HL-60/S4 treated with phorbol 12-myristate 13-acetate at 8.2 ng/mL for 4 days and 3 days (cell line): Measurements from ENCODE around the gene RAB3A.

Experiments
- in situ Hi-C: fragments of 300-500 bp; cut with MboI; formaldehyde crosslinking; loops from 2 replicates; pipeline ENCODE4 v1.15.0; 2022; ENCODE audit warnings: low sequenced_read_pairs

RAB3A gene

GRCh38 chr19:18224525-18225354 lies 20.9 kb upstream of the RAB3A start:
- in situ Hi-C loops: loop anchor here (25.0 kb wide), 1 partner anchor 113 kb away; the partner anchor contains the start of gene PGPEP1

DNA sequence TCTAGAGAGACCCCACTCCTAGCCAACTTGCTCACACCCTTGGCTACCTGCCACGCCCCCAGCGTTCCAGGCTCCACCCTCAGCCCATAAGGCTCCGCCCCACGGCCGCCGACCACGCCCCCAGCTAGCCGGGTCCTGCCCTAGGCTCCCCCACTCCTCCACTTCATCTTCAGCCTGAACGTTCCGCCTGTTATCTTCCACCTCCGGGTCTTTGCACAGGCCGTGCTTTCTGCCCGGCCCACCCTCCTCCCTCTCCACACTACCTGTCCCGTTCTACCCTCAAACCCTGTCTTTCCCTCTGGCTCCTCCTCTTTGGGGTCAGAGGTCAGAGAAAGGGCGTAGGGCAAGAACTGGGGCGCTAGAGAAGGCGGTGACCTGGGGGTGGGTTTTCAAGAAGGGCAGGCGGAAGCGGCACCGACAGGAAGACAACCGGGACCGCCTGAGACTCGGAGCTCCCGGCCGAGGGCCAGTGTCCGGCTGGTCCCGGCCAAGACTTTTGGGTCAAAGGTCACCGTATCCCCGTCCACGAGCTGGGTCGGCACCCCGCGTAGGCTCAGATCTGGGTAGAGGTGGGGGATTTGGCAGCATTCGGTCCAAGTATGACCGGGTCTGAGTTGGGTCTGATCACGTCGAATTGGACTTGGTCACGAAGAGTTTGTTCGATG lies 20.1 kb upstream of the RAB3A start:
- in situ Hi-C loops: loop anchor here (25.0 kb wide), 1 partner anchor 113 kb away; the partner anchor contains the start of gene PGPEP1

DNA sequence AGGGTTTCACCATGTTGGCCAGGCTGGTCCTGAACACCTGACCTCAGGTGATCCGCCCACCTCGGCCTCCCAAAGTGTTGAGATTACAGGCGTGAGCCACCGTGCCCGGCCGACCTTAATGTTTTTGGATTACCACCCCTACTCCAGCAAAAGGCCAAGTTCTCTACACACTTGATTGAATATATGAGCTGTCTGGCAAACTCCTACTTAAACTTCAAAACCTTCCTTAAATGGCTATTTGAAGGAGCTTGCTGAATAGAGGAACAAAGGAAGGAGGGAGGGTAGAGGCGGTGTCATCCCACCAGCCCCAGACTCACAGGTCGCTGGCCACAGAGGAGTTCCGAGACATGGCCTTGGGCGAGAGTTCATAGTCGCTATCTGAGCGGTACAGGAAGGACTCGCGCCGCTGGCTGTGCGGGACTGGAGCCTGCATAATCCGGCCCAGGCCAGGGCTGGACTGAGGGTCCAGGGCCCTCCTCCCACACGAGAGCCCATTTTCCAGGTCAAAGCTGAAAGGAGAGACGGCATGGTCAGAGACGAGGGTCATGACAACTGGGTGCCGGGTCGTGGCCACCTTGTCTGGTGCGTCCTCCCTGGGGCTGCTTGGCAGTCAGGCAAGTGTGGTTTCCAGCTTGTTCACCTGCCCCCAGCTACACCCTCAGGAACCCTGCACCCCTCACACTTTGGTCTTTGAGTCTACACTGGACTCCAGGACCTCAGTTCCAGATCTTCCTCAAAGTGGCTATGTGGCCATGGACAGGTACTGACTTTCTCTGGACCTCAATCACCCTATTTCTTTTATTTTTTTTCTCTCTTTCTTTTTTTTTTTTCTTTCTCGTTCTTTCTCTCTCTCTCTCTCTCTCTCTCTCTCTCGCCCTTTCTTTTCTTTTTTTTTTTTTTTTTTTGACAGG lies 18.2 kb upstream of the RAB3A start:
- in situ Hi-C loops: loop anchor here (25.0 kb wide), 1 partner anchor 115 kb away; the partner anchor contains the start of gene PGPEP1

DNA sequence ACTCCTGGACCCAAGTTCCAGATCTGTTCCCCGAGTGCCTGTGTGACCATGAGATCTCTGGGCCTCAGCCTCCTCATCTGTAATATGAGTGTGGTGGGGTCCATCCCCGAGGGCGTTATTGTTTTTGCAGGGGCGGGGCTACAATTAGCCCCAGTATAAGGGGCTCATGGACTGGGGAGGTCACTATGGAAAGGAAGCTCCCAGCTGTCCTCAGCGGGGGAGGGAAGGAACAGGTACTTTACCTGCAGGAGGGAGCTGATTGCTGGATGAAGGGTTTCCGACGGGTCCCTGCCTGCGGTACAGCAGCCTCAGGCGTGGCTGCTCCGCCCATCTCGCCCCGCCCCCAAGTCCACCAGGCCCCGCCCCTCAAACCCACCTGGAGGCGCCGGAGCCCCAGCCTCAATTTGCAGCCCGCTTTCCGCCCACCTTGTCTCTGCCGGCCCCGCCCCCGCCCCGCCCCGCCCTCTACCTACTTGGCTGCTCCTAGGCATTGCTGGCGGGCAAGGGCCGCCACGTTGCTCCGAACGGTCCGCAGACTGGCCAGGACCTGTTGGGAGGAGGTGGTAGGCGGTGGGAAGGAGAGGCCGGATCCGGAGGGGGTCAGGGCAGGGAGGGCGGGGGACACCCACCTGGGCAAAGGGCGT lies 16.9 kb upstream of the RAB3A start:
- in situ Hi-C loops: loop anchor here (25.0 kb wide), 1 partner anchor 117 kb away; the partner anchor contains the start of gene PGPEP1

DNA sequence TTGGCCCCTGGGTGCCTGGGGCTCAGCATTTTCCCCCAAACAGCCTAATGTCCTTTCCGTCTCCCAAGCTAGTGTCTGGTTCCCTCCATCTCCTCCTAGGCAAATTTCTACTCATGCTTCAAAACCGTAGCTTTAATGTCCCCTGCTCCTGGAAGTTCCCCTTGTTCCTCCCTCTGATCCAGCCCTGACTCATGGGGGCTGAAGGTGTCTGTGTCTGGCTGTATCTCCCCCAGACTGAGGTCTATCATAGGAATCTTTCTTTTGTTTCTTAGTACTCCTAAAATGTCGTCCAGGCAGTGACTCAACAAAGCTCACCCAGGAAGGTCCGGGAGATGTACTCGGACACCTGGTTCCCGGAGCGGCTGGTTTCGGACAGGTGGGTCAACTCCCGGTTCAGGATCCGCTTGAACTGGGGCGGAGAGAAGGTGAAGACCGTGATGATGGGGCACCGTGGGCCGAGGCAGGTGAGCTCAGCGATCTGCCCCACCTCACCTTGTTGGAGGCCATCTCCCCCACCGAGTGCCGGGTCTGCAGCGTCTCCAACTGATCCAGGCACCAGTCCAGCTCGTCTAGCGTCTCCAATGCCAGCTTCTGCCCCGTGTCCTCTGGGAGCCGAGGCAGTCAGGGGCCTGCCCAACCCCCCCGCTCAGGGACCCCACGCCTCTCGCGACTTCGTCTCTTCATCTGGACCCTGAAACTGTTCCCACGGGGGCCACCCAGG lies 16.2 kb upstream of the RAB3A start:
- in situ Hi-C loops: loop anchor here (25.0 kb wide), 1 partner anchor 117 kb away; the partner anchor contains the start of gene PGPEP1

- in situ Hi-C loops: loop anchor here (25.0 kb wide), 1 partner anchor 119 kb away; the partner anchor contains the start of gene PGPEP1
These were observed 14.8 kb upstream of the RAB3A start for GRCh38 chr19:18218600-18218999.

DNA sequence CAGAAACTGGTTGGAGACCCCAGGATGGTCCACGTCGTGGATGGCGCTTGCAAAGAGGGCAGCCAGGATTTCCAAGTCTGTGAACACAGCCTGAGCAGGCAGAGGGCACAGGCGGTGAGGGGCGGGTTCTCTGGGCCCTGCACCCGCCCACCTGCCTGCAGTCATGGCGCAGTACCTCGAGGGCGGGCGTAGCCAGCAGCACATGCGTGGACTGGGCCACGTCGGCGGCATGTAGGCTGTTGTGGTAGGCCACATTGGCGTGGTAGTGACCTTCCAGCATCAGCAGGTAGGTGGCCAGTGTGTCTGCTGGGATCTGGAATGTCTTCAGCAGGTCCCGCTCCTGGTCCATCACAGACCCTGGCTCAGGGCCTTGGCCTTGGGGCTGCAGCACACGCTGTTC lies 14.3 kb upstream of the RAB3A start:
- in situ Hi-C loops: loop anchor here (25.0 kb wide), 1 partner anchor 119 kb away; the partner anchor contains the start of gene PGPEP1

- in situ Hi-C loops: loop anchor here (25.0 kb wide), 1 partner anchor 121 kb away; the partner anchor contains the start of gene PGPEP1
These were observed 12.9 kb upstream of the RAB3A start for GRCh38 chr19:18216789-18217188.

GRCh38 chr19:18214779-18215433 lies 11.1 kb upstream of the RAB3A start:
- in situ Hi-C loops: loop anchor here (25.0 kb wide), 1 partner anchor 122 kb away; the partner anchor contains the start of gene PGPEP1

DNA sequence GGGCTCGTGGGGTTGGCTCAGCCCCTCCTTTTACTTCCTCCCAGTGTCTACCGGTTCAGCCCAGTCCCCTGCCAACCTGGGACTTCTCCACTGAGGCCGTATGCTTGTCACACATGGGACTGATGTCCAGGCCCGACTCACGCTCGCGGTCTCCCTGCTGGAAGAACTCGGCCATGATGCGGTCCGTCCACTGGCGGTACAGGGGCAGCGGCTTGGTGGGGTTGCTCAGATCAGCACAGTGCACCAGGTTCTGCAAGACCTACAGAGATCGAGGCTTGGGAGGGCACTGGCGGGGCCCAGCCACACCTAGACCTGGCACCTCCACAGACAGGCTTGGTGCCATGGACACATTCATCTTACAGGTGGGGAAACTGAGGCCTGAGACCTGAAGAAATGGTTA lies 7.8 kb upstream of the RAB3A start:
- in situ Hi-C loops: loop anchor here (25.0 kb wide), 1 partner anchor 126 kb away; the partner anchor contains the start of gene PGPEP1

- in situ Hi-C loops: loop anchor here (25.0 kb wide), 1 partner anchor 127 kb away; the partner anchor contains the start of gene PGPEP1
These were observed 6.1 kb upstream of the RAB3A start for GRCh38 chr19:18209912-18210311.

DNA sequence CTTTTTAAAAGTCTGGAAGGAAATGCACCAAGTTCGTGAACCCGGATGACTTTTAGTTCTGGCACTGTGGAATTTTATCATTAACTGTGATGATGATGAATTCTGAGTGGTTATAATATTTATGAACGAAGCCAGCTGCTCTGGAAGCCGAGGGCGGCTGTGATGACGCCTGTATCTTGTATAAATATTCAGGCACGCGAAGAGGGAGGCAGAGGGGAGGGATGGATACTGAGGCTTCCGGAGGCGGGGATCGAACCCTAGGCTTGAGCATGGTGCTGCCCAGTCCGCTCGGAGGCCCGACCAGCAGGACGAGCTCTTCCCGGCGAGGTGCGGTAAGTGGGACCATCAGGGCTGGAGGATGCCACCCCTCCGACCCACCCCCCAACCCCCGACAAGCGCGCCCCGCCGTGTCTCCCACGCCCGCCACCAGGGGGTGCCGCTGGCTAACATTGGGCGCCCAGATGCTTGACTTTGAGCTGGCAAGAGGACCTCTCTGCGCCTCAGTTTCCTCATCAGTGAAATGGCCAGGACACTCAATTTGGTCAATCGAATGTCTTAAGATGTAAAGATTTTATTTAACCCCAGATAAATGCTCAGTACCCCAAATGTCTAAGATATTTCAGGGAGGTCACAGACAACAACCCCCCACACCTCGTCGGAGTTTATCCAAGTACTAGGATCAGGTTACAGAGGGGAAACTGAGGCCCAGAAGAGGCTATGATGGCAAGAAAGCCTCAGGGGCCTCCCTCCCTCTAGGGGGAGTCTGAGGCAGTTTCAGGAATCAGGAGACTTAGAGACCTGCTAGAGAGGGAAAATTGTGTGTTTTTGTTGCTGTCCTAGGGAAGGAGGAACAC lies 4.5 kb upstream of the RAB3A start:
- in situ Hi-C loops: loop anchor here (25.0 kb wide), 1 partner anchor 129 kb away; the partner anchor contains the start of gene PGPEP1

- in situ Hi-C loops: loop anchor here (25.0 kb wide), 1 partner anchor 131 kb away; the partner anchor contains the start of gene PGPEP1
These were observed 2.2 kb upstream of the RAB3A start for GRCh38 chr19:18206018-18206417.

DNA sequence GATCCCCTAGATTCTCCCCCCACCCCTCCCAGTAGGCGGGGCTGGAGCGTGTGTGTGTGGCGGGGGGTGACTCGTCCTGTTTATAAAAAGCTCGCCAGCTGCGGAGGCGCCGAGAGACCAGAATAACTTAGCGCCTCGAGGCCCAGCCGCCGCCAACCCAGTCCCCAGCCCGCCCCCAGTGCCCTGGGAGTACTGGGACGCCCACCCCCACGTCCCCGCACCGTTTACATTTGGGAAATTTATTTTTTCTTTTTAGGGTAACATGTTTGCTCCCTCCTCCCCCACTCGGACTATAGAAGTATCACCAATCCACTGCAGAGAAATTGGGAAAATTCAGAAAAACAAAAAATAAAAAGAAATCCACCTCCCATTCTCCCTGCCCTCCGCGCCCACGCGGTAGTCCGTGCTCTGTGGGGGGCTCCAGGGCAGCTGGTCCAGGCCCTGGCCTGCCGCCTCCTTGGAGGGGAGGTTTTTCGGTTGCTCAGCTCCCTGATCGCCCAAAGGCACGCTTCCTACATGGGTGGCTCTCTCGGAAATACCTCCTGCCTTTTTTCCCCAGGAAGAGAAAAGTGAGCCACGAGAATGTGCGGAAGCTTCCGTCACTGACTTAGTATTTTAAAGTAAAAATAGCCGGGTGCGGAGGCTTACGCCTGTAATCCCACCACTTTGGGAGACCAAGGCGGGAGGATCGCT lies 1.5 kb upstream of the RAB3A start:
- in situ Hi-C loops: loop anchor here (25.0 kb wide), 1 partner anchor 132 kb away; the partner anchor contains the start of gene PGPEP1

DNA sequence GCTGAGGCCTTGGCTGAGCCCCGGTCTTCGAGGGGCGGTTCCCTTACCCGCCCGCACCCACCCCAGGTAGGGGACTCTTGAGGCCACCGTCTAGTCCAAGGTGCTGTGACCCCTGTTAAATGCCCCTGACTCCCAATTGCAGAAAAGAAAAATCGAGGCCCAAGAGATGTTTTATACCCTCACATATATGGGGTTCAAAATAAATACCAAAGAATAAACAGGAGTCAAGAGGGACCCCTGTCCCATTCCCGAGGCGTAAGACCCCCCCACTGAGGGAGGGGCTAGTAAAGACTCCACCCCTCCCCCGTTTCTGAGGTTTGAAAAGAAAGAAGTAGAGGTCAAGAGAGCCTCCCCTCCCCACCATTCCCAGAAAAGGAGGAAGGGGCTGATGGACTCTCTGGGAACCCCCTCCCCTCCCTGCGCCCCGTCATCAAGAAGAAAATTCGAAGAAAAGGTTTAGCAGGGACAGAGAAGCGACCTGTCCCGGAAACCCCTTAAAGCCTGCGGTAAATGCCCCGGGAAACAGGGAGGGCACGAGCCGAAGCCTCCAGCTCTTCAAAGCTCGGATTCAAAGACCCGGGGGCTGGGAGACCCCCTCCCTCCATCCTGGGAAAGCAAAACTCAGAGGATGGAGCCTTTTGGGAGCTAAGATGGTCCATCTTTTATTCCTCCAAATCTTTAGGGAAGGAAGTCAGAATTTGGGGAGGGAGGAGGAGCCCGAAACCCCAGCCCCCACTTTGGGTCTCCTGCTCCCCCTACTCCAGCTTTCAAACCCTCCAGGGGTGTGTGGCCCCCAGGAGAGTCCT lies 755 bp upstream of the RAB3A start:
- in situ Hi-C loops: loop anchor here (25.0 kb wide), 1 partner anchor 133 kb away; the partner anchor contains the start of gene PGPEP1

DNA sequence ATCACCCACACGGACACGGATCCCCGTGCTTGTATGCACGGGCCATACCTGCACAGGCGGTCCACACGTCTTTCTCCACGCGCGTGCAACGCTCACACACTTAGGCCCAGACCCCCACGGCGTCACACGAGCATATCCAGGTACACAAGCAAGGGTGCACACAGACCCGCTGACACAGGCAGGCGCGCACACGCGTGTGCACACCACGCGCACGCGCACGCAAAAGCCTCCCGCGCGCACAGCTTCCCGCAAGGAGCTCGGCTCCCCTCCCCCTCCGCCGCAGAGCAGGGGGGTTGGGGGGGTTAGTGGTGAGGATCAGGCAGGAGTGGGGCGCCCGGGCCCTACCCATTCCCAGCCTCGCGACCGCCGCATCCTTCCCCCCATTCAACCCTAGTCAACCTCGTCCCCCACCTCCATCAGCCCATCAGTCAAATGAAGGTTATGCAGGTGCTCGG lies 407 bp downstream of the RAB3A start:
- in situ Hi-C loops: loop anchor here (25.0 kb wide), 1 partner anchor 134 kb away; the partner anchor contains the start of gene PGPEP1
